NCI-H146 (cell line): ENCODE data around the gene ZNF253.
"Not testable (repeated sequence)": the region's sequence is repeated elsewhere in the genome, so short reads cannot be mapped to it uniquely, and the experiment has no call there.

Source experiments
- DNase-seq: peaks from one replicate; lab custom pipeline; 2025; lab: John Stamatoyannopoulos, UW

The ZNF253 gene

DNA sequence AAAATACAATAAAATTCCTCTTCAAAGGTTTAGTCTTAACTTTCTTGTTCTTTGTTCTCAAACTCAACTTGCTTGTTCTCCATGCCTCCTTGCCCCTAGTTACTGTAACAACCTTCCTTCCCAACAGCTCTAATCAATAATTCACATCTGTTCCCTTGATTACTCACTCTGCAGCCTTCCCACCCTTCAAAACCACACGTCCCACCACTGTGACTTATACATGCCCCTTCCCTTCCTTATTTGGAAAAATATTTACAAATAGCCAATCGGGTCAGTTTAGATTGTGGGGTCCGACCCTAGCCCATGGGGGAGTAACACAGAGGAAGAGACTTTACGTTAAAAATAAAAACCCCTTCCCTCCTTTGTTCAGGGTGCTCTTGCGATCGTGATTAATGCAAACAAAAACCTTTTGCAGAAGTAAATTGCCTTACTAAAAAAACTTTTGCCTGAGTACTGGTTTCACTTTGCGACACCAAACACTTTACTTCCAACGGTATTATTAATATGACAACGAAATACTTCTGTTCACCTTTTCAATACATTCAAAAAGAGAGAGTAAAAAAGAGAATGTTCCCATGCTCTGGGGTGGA is 34.6 kb downstream of the ZNF253 start:
- peak; percentile 72 for DNase-seq

- peak; percentile 100 for DNase-seq
These were observed 35.2 kb downstream of the ZNF253 start, which contains the start of gene ZNF93 for GRCh38 chr19:19900729-19901444. Gene ZNF93 (plus strand): TSS chr19:19900946. CDS start chr19:19901089, 143 bp downstream.

DNA sequence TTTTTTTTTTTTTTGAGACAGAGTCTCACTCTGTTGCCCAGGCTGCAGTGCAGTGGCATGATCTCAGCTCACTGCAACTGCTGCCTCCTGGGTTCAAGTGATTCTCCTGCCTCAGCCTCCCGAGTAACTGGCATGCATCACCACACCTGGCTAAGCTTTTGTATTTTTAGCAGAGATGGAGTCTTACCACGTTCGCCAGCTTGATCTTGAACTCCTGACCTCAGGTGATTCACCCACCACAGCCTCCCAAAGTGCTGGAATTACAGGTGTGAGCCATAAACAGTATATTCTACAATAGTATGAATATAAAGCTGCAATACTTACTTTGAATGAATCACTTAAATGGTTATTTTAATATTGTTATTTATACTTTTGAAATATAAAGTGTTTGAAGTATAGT is 41.9 kb downstream of the ZNF253 start:
- DNase-seq = not testable (repeated sequence)

DNA sequence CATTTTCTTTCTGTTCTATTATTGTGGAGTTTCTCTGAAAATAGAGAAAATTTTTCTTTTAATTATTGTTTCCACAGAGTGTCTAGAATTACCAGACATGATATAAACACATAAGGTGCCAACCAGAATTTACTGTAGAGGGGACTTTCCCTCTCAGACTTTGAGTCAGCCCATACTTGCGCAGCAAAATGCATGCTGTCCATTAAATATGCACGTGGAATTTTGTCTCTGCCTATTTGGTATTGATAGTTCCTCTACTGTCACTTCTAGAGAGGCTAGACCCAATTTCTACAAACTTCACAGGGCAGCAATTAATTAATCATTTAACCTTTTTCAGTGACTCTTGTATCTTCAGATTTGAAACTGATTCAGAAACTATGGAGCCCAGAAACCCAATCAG is 44.0 kb downstream of the ZNF253 start:
- no peak for DNase-seq

GRCh38 chr19:19911150-19911549 is 45.5 kb downstream of the ZNF253 start:
- no peak for DNase-seq

GRCh38 chr19:19914596-19914995 is 48.9 kb downstream of the ZNF253 start:
- DNase-seq = no peak

DNA sequence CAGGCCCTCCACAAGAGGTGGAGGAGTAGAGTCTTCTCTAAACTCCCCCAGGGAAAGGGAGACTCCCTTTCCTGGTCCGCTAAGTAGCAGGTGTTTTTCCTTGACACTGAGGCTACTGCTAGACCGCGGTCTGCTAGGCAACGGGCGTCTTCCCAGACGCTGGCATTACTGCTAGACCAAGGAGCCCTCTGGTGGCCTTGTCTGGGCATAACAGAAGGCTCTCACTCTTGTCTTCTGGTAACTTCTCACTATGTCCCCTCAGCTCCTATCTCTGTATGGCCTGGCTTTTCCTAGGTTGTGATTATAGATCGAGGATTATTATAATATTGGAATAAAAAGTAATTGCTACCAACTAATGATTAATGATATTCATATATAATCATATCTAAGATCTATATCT is 64.7 kb downstream of the ZNF253 start:
- not testable (repeated sequence) for DNase-seq

DNA sequence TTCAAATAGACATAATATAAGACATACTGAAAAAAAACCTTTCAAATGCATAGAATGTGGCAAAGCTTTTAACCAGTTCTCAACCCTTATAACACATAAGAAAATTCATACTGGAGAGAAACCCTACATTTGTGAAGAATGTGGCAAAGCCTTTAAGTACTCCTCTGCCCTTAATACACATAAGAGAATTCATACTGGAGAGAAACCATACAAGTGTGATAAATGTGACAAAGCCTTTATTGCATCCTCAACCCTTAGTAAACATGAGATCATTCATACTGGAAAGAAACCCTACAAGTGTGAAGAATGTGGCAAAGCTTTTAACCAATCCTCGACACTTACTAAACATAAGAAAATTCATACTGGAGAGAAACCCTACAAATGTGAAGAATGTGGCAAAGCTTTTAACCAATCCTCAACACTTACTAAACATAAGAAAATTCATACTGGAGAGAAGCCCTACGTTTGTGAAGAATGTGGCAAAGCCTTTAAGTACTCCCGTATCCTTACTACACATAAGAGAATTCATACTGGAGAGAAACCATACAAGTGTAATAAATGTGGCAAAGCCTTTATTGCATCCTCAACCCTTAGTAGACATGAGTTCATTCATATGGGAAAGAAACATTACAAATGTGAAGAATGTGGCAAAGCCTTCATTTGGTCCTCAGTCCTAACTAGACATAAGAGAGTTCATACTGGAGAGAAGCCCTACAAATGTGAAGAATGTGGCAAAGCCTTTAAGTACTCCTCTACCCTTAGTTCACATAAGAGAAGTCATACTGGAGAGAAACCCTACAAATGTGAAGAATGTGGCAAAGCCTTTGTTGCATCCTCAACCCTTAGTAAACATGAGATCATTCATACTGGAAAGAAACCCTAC is 68.0 kb downstream of the ZNF253 start:
- DNase-seq = not testable (repeated sequence)

GRCh38 chr19:19937403-19937802 is 71.7 kb downstream of the ZNF253 start:
- no peak for DNase-seq

- no peak for DNase-seq
These were observed 72.8 kb downstream of the ZNF253 start for GRCh38 chr19:19938449-19938848.

- DNase-seq = no peak
These were observed 78.3 kb downstream of the ZNF253 start for GRCh38 chr19:19943848-19944582.
